Vagina (tissue), 2 donors: Measurements from ENCODE around the gene TMEM165.

Experiments used
- POLR2A ChIP-seq, 2 donors: fragments of 450-650 bp; IDR thresholded peaks; one replicate each; pipeline ENCODE4 v1.6.1; 2017; ENCODE audit warnings: antibody characterized with exemption in 2 of 2, mild to moderate bottlenecking in 2 of 2, moderate library complexity in 2 of 2
- POLR2AphosphoS5 ChIP-seq, 2 donors: sonication (generic); formaldehyde crosslinking; IDR thresholded peaks; one replicate each; pipeline ENCODE4 v1.9.0; 2017; ENCODE audit warnings: antibody characterized with exemption in 2 of 2, mild to moderate bottlenecking in 2 of 2, low read depth in 1 of 2; ENCODE audit not compliant: insufficient read depth in 1 of 2

DNA sequence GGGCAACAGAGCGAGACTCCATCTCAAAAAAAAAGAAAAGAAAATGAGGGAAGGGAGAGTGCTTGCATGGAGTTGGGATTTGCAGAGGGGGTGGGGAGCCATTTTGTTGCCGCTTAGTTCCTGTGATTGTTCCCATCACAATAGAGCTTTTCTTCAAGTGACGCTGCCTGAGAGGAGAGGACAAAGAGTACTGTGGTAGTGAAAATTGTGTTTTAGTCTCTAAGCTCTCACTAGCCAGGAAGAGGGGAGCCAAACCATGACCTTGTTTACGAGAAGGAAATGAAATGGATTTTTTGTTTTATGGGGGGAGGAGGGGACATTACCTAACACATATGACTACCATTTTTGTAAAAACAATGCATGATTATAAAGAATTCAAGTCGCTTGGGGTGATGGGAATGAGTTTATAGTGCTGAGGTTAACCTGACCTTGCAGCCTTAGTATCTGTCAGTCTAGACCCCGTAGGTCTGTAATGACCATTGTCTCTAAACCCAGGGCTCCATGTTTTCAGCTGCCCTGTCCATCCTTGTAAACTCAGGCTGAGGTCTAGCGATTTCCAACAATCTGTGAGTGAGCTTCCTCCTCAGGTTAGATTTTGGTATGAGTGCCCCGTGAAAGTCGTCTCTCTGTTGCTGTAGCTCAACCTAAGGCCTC lies 30.9 kb upstream of the TMEM165 start:
- TF ChIP-seq POLR2A (IDR thresholded peaks at IDR 0.05): no peak
- no peak for TF ChIP-seq POLR2AphosphoS5 (IDR thresholded peaks at IDR 0.05; ENCODE audit: insufficient read depth in 1 of 2, low read depth in 1 of 2)
